Gastroesophageal sphincter (tissue), 4 donors: ENCODE data around the gene GPR137. TPM values are rescaled to one million over a fixed set of nuclear protein-coding genes. Genes with fewer than 3 reads are reported as not detected.

ENCODE experiments used
- ATAC-seq: fragments of 150-250 bp; one replicate; pipeline ENCODE4 v1.9.1; 2016; ENCODE audit warnings: mild to moderate bottlenecking, moderate library complexity
- H3K27ac ChIP-seq, 4 donors: fragments of 200-600 bp; sonication (generic) in 3 of 4; 1 replicate in 3 of 4; 2 replicates in 1 of 4; pipeline ENCODE4 v1.5.1; 2016 to 2019
- H3K27me3 ChIP-seq: fragments of 200-600 bp; sonication (generic); one replicate; pipeline ENCODE4 v1.5.1; 2019
- H3K36me3 ChIP-seq, 2 donors: fragments of 200-600 bp; sonication (generic); one replicate each; pipeline ENCODE4 v1.5.1; 2019; ENCODE audit warnings: control low read depth in 1 of 2
- H3K4me1 ChIP-seq, 3 donors: fragments of 200-600 bp; sonication (generic); 1 replicate in 2 of 3; 2 replicates in 1 of 3; pipeline ENCODE4 v1.5.1; 2016 to 2019; ENCODE audit warnings: control low read depth in 2 of 3
- H3K4me3 ChIP-seq, 2 donors: fragments of 200-600 bp; sonication (generic); one replicate each; pipeline ENCODE4 v1.5.1; 2019; ENCODE audit warnings: mild to moderate bottlenecking in 1 of 2, moderate library complexity in 1 of 2
- H3K9me3 ChIP-seq, 3 donors: fragments of 200-600 bp; sonication (generic); one replicate each; pipeline ENCODE4 v1.5.1; 2017 to 2019; ENCODE audit warnings: control low read depth in 2 of 3
- CTCF ChIP-seq, 4 experiments: fragments of 200-600 bp in 2 of 4; fragments of 450-650 bp in 2 of 4; sonication (generic) in 1 of 4; IDR thresholded peaks; one replicate each; pipeline ENCODE4 v1.5.1; 2017 to 2019; ENCODE audit warnings: antibody characterized with exemption in 4 of 4, mild to moderate bottlenecking in 2 of 4, moderate library complexity in 2 of 4
- EP300 ChIP-seq: sonication (generic); formaldehyde crosslinking; IDR thresholded peaks from one replicate; pipeline ENCODE4 v1.6.1; 2017; ENCODE audit warnings: antibody characterized with exemption, mild to moderate bottlenecking
- POLR2A ChIP-seq, 2 donors: fragments of 450-650 bp; IDR thresholded peaks; one replicate each; pipeline ENCODE4 v1.6.1; 2017; ENCODE audit warnings: antibody characterized with exemption in 2 of 2, mild to moderate bottlenecking in 2 of 2, moderate library complexity in 1 of 2
- POLR2AphosphoS5 ChIP-seq: sonication (generic); formaldehyde crosslinking; IDR thresholded peaks from one replicate; pipeline ENCODE4 v1.6.1; 2017; ENCODE audit warnings: antibody characterized with exemption
- whole genome bisulfite sequencing, 2 donors: methylation state at CpG; one replicate each; pipeline ENCODE4 v1.1.5; 2018; ENCODE audit warnings: low coverage in 1 of 2; 5-methylcytosine and 5-hydroxymethylcytosine counted together
- total RNA-seq, 4 donors: library from RNA; depleted of rRNA; stranded (reverse); fragments of >200 nt; gene quantifications; one replicate each; pipeline ENCODE4 v1.1.0, GENCODE V29; 2016

GPR137 gene
- total RNA-seq, 4 donors from 2014 or later = 14.0 to 37.1 (median 27.6) TPM

- peaks cover 0 to 59% (median 14%) of the 10 kb centered on the region in 3 donors for H3K4me1 ChIP-seq
- peak overlapping the region; percentile 44 to 89 for H3K4me3 ChIP-seq
- peaks cover 0 to 52% of the 10 kb centered on the region in 2 donors for H3K36me3 ChIP-seq
- H3K27me3 ChIP-seq = no peaks in the 10 kb centered on the region
- 14 to 26% methylated on average over 6 to 8 of the region's 32 CpGs for WGBS, 2 donors
- peak overlapping the region; percentile 78 to 97 (median 96) for H3K27ac ChIP-seq
- ATAC-seq = no peak
- H3K9me3 ChIP-seq = no peaks in the 10 kb centered on the region
- TF ChIP-seq CTCF (IDR thresholded peaks at IDR 0.05) (no peak), POLR2A (IDR thresholded peaks at IDR 0.05) (no peak), EP300 (no peak), POLR2AphosphoS5 (no peak)
Measured at GRCh38 chr11:64316672-64317324, 31.1 kb downstream of the GPR137 start.

GRCh38 chr11:64317325-64317960 is 31.8 kb downstream of the GPR137 start, which contains the start of gene TRMT112:
TSS of gene TRMT112 (minus strand) at chr11:64317559. CDS start at chr11:64317526, 33 bp downstream.
- H3K36me3 ChIP-seq = peaks cover 0 to 58% of the 10 kb centered on the region in 2 donors
- peak within 1 kb of the TSS; percentile 44 to 89 for H3K4me3 ChIP-seq
- H3K27me3 ChIP-seq = no peaks in the 10 kb centered on the region
- peak within 1 kb of the TSS; percentile 78 to 97 (median 96) for H3K27ac ChIP-seq
- ATAC-seq = peak; percentile 89
- TF ChIP-seq POLR2A (IDR thresholded peaks at IDR 0.05) (peak; percentile 80 to 84), POLR2AphosphoS5 (peak; percentile 95), EP300 (no peak)
- WGBS, 2 donors = 0 to 2% methylated on average over 1 to 11 of the region's 43 CpGs
- peaks cover 0 to 56% (median 14%) of the 10 kb centered on the region in 3 donors for H3K4me1 ChIP-seq
- H3K9me3 ChIP-seq = no peaks in the 10 kb centered on the region

- Histone ChIP-seq H3K4me3 (peak within 1 kb of the TSS; percentile 44 to 89), H3K27me3 (no peaks in the 10 kb centered on the region), H3K27ac (peak within 1 kb of the TSS; percentile 78 to 97 (median 96)), H3K9me3 (no peaks in the 10 kb centered on the region), H3K4me1 (peaks cover 0 to 49% (median 14%) of the 10 kb centered on the region in 3 donors), H3K36me3 (peaks cover 0 to 65% of the 10 kb centered on the region in 2 donors)
- peak; percentile 83 to 86 for TF ChIP-seq POLR2A (IDR thresholded peaks at IDR 0.05)
- peak in 3 of 4 experiments; percentile 42 to 74 (median 49) for TF ChIP-seq CTCF (IDR thresholded peaks at IDR 0.05)
- peak; percentile 87 for TF ChIP-seq POLR2AphosphoS5
- TF ChIP-seq EP300 = no peak
- 0% methylated on average over 6 to 15 of the region's 61 CpGs for WGBS, 2 donors
- peak; percentile 93 for ATAC-seq
Measured at GRCh38 chr11:64317961-64318765, 32.5 kb downstream of the GPR137 start, which contains the start of gene PRDX5. TSS of gene PRDX5 (plus strand) at chr11:64318121. CDS start at chr11:64318216, 95 bp downstream.

GRCh38 chr11:64318766-64319761 is 33.4 kb downstream of the GPR137 start:
- WGBS, 2 donors = 8 to 25% methylated on average over 9 to 10 of the region's 19 CpGs
- ATAC-seq = no peak
- no peaks in the 10 kb centered on the region for H3K9me3 ChIP-seq
- H3K27me3 ChIP-seq = no peaks in the 10 kb centered on the region
- no peak for TF ChIP-seq CTCF (IDR thresholded peaks at IDR 0.05)
- no peak for TF ChIP-seq POLR2A (IDR thresholded peaks at IDR 0.05)
- no peak for TF ChIP-seq POLR2AphosphoS5
- TF ChIP-seq EP300 = no peak
- peak overlapping the region; percentile 44 to 89 for H3K4me3 ChIP-seq
- peaks cover 0 to 57% of the 10 kb centered on the region in 2 donors for H3K36me3 ChIP-seq
- H3K4me1 ChIP-seq = peaks cover 0 to 40% (median 14%) of the 10 kb centered on the region in 3 donors
- peak overlapping the region; percentile 78 to 97 (median 96) for H3K27ac ChIP-seq
